Measurements from ENCODE around the gene C2CD2.

The C2CD2 gene

GRCh38 chr21:41914358-41914757, 39.5 kb downstream of the C2CD2 start:
- DNase-seq (ENCODE audit: low read depth, low spot score) = no peak

- DNase-seq (ENCODE audit: low read depth, low spot score) = no peak
These were observed 40.6 kb downstream of the C2CD2 start for GRCh38 chr21:41913230-41913629.

DNA sequence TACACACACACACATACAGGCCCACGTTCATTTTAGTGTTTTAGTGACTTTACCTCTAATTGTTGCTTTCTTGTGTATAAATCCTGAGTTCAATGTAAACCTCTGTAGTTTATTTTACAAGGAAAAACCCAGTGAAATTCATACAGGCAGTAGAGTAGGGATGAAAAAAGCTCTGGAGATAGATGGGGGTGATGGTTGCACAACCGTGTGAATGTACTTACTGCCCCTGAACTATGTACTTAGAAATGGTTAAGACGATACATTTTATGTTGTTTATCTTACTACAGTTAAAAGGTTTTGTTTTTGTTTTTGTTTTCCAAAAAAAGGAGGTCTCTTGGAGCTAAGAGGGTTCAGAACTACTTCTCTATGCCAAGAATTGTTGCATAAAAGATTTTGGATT, 45.0 kb downstream of the C2CD2 start:
- DNase-seq (ENCODE audit: low read depth, low spot score) = no peak

GRCh38 chr21:41907496-41908258, 46.1 kb downstream of the C2CD2 start:
- DNase-seq (ENCODE audit: low read depth, low spot score) = no peak

- no peak for DNase-seq (ENCODE audit: low read depth, low spot score)
These were observed 47.0 kb downstream of the C2CD2 start for GRCh38 chr21:41906770-41907169.

DNA sequence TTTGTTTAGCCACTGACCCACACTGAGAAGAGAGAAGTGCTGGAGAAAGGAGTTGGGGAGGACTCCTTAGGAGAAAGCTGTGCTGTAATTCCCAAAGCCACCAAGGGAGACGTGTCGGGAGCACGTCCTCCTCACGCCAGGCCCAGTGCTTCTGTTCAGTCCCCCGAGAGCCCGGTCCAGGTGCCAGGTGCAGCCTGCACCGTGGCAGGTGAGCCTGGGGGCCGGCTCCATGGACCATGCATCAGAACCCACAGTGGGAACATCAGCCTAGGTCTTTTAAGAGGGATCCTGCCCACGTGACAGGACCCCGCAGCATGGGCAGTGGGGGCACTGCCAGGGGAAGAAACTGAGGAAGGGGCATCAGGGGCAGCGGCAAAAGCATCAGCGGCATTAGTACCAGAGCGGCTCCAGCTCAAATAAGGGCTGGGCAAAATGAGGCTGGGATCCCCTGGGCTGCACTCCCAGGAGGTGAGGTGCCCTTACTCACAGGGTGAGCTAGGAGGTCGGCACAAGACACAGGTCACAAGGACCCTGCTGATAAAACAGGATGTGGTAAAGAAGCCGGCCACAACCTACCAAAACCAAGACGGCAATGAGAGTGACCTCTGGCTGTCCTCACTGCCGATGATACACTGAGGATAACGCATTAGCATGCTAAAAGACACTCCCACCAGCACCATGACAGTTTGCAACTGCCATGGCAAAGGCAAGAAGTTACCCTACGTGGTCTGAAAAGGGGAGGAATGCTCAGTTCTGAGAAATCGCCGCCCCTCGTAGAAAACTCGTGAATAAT, 50.1 kb downstream of the C2CD2 start:
- DNase-seq (ENCODE audit: low read depth, low spot score) = no peak

DNA sequence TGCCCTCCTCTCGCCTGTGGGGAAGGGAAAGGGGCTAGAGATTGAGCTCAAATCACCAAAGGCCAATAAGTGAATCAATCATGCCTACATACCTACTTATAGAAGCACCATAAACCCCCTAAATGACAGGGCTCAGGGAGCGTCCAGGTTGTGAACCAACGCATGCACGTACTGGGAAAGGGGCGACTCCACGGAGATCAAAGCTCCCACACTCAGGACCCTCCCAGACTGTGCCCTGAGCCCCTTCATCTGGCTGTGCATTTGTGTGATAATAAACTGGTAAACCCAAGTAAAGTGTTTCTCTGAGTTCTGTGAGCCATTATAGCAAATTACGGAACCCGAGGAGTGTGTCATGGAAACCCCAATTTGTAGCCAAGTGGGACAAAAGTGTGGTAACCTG, 50.9 kb downstream of the C2CD2 start:
- DNase-seq (ENCODE audit: low read depth, low spot score) = no peak

GRCh38 chr21:41901782-41902181, 52.0 kb downstream of the C2CD2 start:
- no peak for DNase-seq (ENCODE audit: low read depth, low spot score)

DNA sequence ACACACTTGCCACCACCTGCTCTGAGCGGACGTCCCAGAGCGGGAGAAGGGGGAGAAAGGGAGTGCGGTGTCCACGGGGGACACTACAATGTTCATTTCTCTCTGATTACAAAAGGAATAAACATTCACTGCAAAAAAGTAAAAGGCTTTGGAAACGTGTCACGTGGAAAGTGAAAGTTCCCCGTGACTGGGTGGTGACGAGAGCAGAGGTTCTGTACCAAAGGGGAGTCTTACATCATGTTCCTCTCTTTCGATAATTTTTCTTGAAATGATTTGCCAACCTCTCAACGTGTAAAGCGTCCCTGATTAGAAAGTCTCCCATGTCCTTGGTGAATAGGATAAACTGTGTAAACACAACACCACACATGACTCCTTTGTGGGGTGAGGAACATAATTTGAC, 52.7 kb downstream of the C2CD2 start:
- no peak for DNase-seq (ENCODE audit: low read depth, low spot score)

DNA sequence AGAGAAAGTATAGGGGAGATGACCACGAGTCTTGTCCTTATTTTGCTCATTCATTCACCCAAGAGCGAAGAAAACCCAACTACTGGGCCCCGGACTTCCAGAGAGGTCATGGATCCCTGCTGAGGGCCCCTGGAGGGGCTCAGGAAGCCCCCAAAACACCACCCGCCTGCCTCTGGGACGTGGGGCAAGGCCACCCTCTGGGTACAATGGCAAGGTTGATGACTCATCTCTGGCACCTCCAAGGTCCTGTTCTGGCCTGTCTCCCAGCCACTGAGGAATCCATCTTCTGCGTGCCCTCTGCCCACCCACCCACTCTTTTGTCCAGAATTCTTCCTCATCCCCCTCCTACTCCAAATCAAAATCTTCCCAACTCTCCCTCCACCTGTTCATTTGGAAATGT, 53.4 kb downstream of the C2CD2 start:
- no peak for DNase-seq (ENCODE audit: low read depth, low spot score)

DNA sequence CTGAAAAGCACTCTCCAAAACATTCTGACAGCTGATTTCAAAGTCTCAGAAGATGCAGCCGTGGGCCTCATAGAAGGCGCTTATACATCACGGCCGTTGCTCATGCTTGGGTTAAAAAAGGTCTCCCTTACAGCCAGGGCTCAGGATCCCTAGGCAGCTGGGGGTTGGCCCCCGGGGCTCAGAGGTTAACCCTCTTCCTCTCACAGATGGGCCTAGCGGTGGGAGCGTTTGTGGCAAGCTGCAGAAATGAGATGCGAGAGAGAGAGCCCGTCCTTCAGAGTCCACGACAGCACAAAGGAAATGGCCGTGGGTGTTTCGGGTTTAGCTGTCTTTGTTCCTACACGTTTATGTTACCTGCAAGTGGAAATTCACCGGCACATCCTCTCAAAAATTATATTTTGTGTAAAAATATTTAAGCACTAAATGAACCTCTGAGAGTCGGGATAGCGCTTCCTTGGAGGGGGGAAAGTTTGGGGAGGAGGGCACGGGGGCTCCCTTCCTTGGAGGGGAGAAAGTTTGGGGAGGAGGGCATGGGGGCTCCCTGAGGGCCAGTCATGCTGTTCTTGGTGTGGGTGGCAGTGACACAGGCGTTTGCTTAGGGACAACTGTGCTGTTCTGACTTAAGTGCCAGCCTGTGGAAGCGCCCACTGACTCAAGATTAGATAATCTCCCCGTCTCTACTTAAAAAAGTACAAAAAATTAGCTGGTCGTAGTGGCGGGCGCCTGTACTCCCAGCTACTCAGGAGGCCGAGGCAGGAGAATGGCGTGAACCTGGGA, 54.2 kb downstream of the C2CD2 start:
- no peak for DNase-seq (ENCODE audit: low read depth, low spot score)

DNA sequence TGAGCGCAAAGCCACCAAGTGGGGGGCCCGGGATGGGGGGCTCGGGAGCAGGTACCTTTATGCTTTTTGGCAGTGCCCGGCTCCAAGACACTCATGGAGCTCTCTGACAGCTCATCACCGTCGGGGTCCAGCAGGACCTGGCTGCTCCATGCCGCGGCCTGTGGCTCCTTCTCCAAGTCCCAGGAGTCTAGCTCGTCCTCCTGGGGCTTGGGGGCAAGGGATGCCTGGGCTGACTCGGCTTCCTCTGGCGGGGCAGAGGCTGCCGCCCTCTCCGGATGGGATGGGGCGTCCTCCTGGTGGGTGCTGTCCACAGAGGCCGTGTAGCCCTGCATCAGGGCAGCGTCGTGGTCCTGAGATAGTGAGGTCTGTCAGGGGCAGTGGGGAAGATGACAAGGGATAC, 54.8 kb downstream of the C2CD2 start:
- DNase-seq (ENCODE audit: low read depth, low spot score) = no peak

DNA sequence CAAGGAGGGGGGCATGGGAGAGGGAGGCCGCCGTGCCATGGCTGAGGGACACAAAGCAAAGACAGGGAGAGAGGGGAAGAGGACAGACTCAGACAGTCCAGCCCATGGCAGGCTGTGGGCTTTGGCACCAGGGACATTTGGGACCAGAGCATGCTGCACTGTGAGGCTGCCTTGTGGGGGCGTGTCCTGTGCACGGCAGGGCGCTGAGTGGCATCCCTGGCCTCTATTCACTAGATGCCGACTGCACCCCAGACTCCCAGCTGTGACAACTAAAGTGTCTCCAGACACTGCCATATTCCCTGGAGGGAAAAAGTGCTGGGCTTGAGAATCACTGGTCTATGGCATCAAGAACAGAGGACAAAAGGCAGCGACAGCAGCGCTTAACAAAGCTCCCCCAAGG, 56.1 kb downstream of the C2CD2 start:
- peak; percentile 45 for DNase-seq (ENCODE audit: low read depth, low spot score)

DNA sequence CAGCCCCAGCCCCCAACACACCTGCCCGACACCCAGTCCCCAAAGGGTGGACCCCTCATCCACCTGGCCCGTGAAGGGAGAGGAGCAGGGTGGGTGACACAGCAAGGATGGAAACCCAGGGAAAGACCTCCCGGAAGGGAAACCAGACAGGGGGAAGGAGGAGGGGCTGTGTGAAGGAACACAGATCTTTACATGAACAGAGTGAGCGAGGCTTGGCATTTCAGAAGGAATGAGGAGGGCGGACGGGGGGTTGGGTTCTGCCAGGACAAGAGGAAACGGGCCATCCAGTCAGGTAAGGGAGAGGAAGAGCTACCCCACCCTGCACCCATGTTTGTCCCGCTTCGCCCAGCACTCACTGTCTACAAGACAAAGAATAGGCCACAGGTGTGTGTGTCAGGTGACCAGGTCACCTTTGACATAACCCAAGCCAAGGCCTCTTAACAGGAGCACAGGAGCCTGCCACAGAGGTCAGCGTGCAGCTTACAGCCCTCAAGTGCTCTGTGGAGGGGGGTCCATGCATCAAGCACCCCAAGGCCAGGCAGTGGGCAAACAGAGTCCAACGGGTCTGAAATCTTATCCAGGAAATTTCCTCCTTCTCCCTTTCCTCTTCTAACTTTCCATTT, 56.7 kb downstream of the C2CD2 start:
- DNase-seq (ENCODE audit: low read depth, low spot score) = peak; percentile 44

DNA sequence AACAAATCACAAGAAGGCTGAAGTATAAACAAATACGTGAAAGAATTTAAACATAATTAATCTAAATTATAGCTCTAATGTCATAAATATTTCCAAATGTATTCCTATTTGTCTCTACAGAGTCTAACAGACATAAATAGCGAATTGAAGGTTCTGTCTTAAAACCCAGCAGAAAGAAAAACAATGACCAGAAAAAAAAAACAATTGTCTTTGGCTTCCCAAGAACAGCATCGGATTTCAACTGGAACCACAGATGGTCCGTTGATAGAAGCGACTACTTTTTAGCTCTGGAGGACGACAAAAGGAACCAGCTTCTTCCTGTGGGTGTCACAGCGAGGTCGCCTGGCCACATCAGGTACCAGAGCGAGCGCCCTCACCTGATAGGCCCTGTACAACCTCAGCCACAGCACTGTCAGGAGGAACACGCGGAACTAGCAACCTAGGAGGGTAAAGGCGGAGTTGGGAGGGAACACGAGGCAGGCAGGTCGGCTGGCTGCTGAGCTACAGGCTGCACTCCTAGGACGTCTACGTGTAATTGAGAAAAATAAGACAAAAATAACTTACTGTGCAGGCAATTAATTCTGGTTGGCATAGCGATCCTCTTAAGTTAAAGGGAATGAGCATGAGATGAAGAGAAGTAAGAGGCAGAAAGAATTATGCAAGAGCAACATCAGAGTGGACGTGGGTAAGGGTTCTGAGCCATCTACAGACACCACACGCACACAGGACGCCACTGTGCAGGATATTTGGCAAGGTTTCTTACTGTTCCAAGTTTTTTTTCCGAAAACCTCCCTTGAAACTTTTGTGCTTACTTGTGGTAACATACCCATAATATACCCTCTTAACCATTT, 58.0 kb downstream of the C2CD2 start:
- DNase-seq (ENCODE audit: low read depth, low spot score) = peak; percentile 49

GRCh38 chr21:41894922-41895557, 58.8 kb downstream of the C2CD2 start:
- DNase-seq (ENCODE audit: low read depth, low spot score) = peak; percentile 78

GRCh38 chr21:41894511-41894910, 59.3 kb downstream of the C2CD2 start:
- DNase-seq (ENCODE audit: low read depth, low spot score) = peak; percentile 37

GRCh38 chr21:41892726-41893125, 61.1 kb downstream of the C2CD2 start:
- DNase-seq (ENCODE audit: low read depth, low spot score) = no peak

- DNase-seq (ENCODE audit: low read depth, low spot score) = no peak
These were observed 62.7 kb downstream of the C2CD2 start for GRCh38 chr21:41891132-41891531.

GRCh38 chr21:41890355-41890754, 63.5 kb downstream of the C2CD2 start:
- no peak for DNase-seq (ENCODE audit: low read depth, low spot score)
